HepG2 (cell line): Measurements from ENCODE around the gene FOXN3. TPM values are rescaled to one million over a fixed set of nuclear protein-coding genes. Genes with fewer than 3 reads are reported as not detected.

Experiments used
- BHLHE40 ChIP-seq: IDR thresholded peaks from 2 replicates; pipeline ENCODE4 v1.6.1; 2011; ENCODE audit warnings: low read length, improper control_type of control experiment
- BRD4 ChIP-seq: sonication (generic); formaldehyde crosslinking; IDR thresholded peaks from 2 replicates; pipeline ENCODE4 v1.4.0; 2020; ENCODE audit warnings: missing genetic modification reagents
- FOXK1 ChIP-seq: sonication (generic); formaldehyde crosslinking; IDR thresholded peaks from 2 replicates; pipeline ENCODE4 v1.4.0; 2020; ENCODE audit warnings: low read depth, missing genetic modification reagents, borderline replicate concordance
- HOXD1 ChIP-seq: sonication (generic); formaldehyde crosslinking; IDR thresholded peaks from 2 replicates; pipeline ENCODE4 v1.5.0; 2020; ENCODE audit warnings: missing genetic modification reagents
- KAT2B ChIP-seq: fragments of 150-350 bp; IDR thresholded peaks from 2 replicates; pipeline ENCODE4 v1.6.1; 2014; ENCODE audit warnings: low read depth, low read length, borderline replicate concordance
- KIAA2018 ChIP-seq: sonication (generic); formaldehyde crosslinking; IDR thresholded peaks from 2 replicates; pipeline ENCODE4 v1.5.0; 2020; ENCODE audit warnings: mild to moderate bottlenecking, missing genetic modification reagents, borderline replicate concordance
- KMT2A ChIP-seq: sonication (generic); formaldehyde crosslinking; IDR thresholded peaks from 2 replicates; pipeline ENCODE4 v1.4.0; 2020; ENCODE audit warnings: missing genetic modification reagents
- NFE2L2 ChIP-seq: fragments of 150-350 bp; IDR thresholded peaks from 2 replicates; pipeline ENCODE4 v1.6.1; 2014; ENCODE audit warnings: low read length
- POGZ ChIP-seq: sonication (generic); formaldehyde crosslinking; IDR thresholded peaks from 2 replicates; pipeline ENCODE4 v1.4.0; 2020; ENCODE audit warnings: mild to moderate bottlenecking, missing genetic modification reagents
- POLR2AphosphoS5 ChIP-seq: IDR thresholded peaks from 2 replicates; pipeline ENCODE4 v1.6.1; 2012; ENCODE audit warnings: low read depth, low read length
- POLR2G ChIP-seq: fragments of 200-400 bp; formaldehyde crosslinking; IDR thresholded peaks from 2 replicates; pipeline ENCODE4 v1.6.1; 2018; ENCODE audit warnings: mild to moderate bottlenecking, low read depth, low read length, moderate library complexity
- RARA ChIP-seq: IDR thresholded peaks from 2 replicates; pipeline ENCODE4 v1.6.1; 2016; ENCODE audit warnings: missing genetic modification reagents, missing compliant biosample characterization
- RXRA ChIP-seq: sonication (generic); formaldehyde crosslinking; IDR thresholded peaks from 2 replicates; pipeline ENCODE4 v1.5.1; 2020; ENCODE audit warnings: missing genetic modification reagents
- ZNF639 ChIP-seq: conservative IDR thresholded peaks from 2 replicates; pipeline ENCODE4 v1.6.1; 2018; ENCODE audit warnings: missing genetic modification reagents
- ZNF83 ChIP-seq: sonication (generic); formaldehyde crosslinking; IDR thresholded peaks from 2 replicates; pipeline ENCODE4 v1.4.0; 2020; ENCODE audit warnings: missing genetic modification reagents, mild to moderate bottlenecking, borderline replicate concordance
- polyA plus RNA-seq, 8 experiments: library from polyadenylated mRNA; depleted of rRNA in 3 of 8; stranded (reverse) in 7 of 8; unstranded in 1 of 8; fragments of >200 nt; fragmentation: Illumina TruSeq in 4 of 8; extraction: Trizol in 4 of 8; gene quantifications; 2 replicates each; pipeline versions ENCODE4 v1.2.1 to v1.2.3, GENCODE V29; 2011 to 2016; ENCODE audit warnings: low read depth in 4 of 8, missing spikeins in 1 of 8, mixed read lengths in 1 of 8; ENCODE audit not compliant: insufficient read depth in 1 of 8
- total RNA-seq, 5 experiments: library from RNA; depleted of rRNA; stranded (reverse); fragments of >200 nt; fragmentation: Illumina TruSeq; extraction: Trizol; gene quantifications; 2 replicates each; pipeline ENCODE4 v1.2.3, GENCODE V29; 2016; ENCODE audit warnings: low read depth in 1 of 5
- TF ChIP-seq, protein P1 (sequence below): sonication (generic); formaldehyde crosslinking; IDR thresholded peaks from 2 replicates; pipeline ENCODE4 v1.4.0; 2020; ENCODE audit warnings: missing genetic modification reagents, borderline replicate concordance
- TF ChIP-seq, protein P2 (sequence below): sonication (generic); formaldehyde crosslinking; IDR thresholded peaks from 2 replicates; pipeline ENCODE4 v1.4.0; 2020; ENCODE audit warnings: missing genetic modification reagents

Gene FOXN3
- total and polyA plus RNA-seq, 2 of the 13 experiments (the other 11 are each of a cell fraction or from before 2014, with no cell fraction given): 32.4 to 70.2 TPM

GRCh38 chr14:89368490-89369477 is 48.2 kb downstream of the FOXN3 start (continued):
- TF ChIP-seq, protein P1, sequence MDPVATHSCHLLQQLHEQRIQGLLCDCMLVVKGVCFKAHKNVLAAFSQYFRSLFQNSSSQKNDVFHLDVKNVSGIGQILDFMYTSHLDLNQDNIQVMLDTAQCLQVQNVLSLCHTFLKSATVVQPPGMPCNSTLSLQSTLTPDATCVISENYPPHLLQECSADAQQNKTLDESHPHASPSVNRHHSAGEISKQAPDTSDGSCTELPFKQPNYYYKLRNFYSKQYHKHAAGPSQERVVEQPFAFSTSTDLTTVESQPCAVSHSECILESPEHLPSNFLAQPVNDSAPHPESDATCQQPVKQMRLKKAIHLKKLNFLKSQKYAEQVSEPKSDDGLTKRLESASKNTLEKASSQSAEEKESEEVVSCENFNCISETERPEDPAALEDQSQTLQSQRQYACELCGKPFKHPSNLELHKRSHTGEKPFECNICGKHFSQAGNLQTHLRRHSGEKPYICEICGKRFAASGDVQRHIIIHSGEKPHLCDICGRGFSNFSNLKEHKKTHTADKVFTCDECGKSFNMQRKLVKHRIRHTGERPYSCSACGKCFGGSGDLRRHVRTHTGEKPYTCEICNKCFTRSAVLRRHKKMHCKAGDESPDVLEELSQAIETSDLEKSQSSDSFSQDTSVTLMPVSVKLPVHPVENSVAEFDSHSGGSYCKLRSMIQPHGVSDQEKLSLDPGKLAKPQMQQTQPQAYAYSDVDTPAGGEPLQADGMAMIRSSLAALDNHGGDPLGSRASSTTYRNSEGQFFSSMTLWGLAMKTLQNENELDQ (CRISPR knock-in tag): peak; percentile 9; the same call in 1 of the 2 replicates
- no peak for TF ChIP-seq BRD4 (CRISPR knock-in tag)
- TF ChIP-seq BHLHE40: no peak
- no peak for TF ChIP-seq FOXK1 (CRISPR knock-in tag)
- peak; percentile 84 for TF ChIP-seq RXRA
- TF ChIP-seq RARA (CRISPR knock-in tag): peak; percentile 93
- TF ChIP-seq NFE2L2: peak; percentile 91
- TF ChIP-seq KAT2B: no peak
- TF ChIP-seq ZNF639 (CRISPR knock-in tag): no peak; the same call in 1 of the 2 replicates
- TF ChIP-seq ZNF83: no peak
- TF ChIP-seq KIAA2018: no peak
- TF ChIP-seq HOXD1: peak; percentile 88
- TF ChIP-seq KMT2A: peak; percentile 62; the same call in 1 of the 2 replicates
- TF ChIP-seq POGZ (CRISPR knock-in tag): peak; percentile 91
- TF ChIP-seq POLR2AphosphoS5: peak; percentile 17; the same call in 1 of the 2 replicates
- TF ChIP-seq, protein P2, sequence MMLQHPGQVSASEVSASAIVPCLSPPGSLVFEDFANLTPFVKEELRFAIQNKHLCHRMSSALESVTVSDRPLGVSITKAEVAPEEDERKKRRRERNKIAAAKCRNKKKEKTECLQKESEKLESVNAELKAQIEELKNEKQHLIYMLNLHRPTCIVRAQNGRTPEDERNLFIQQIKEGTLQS: no peak
- peak; percentile 57 for TF ChIP-seq POLR2G
